Measurements from ENCODE around the gene MGME1. TPM values are rescaled to one million over a fixed set of nuclear protein-coding genes. Genes with fewer than 3 reads are reported as not detected.

MGME1 gene
- total and polyA plus RNA-seq, 2 experiments from 2014 or later, result 5.6 to 10.4 TPM

- H3K4me2 ChIP-seq (ENCODE audit: unreplicated experiment), result no peak overlapping the region
- H3K4me1 ChIP-seq (ENCODE audit: insufficient read depth), result no peaks in the 10 kb centered on the region
- H3K79me2 ChIP-seq (ENCODE audit: insufficient read depth), result no peaks in the 10 kb centered on the region
- no peaks in the 10 kb centered on the region for H3K9me2 ChIP-seq (ENCODE audit: insufficient read depth)
- in situ Hi-C loops (cut with MboI), result no loop called here
- H4K20me1 ChIP-seq (ENCODE audit: insufficient read depth), result no peaks in the 10 kb centered on the region
- DNase-seq, result no peak
- no peak overlapping the region for H3K9ac ChIP-seq
- H3K27ac ChIP-seq, result no peak overlapping the region
- no peak overlapping the region for H3K4me3 ChIP-seq
- TF ChIP-seq EZH2 (IDR thresholded peaks at IDR 0.05; ENCODE audit: insufficient read depth, poor library complexity, severe bottlenecking) (no peak), EZH2phosphoT487 (IDR thresholded peaks at IDR 0.05; ENCODE audit: insufficient read depth, low read depth) (no peak)
- no peaks in the 10 kb centered on the region for H3K36me3 ChIP-seq (ENCODE audit: low read depth)
- WGBS, 2 experiments (ENCODE audit: low coverage in 1 of 2, low lambda C conversion rate in 2 of 2, missing lambda C conversion rate in 2 of 2), result 62 to 72% methylated on average over 1 of the region's 1 CpG
- H3K27me3 ChIP-seq (replicated peaks; ENCODE audit: insufficient read depth), result no peaks in the 10 kb centered on the region
- no peaks in the 10 kb centered on the region for H3K9me3 ChIP-seq (ENCODE audit: low read depth)
- no peaks in the 10 kb centered on the region for H3F3A ChIP-seq (ENCODE audit: insufficient read depth)
- H2AFZ ChIP-seq, result no peak overlapping the region
These were observed 42.9 kb upstream of the MGME1 start for GRCh38 chr20:17925940-17926300.

GRCh38 chr20:17928211-17928611, 40.6 kb upstream of the MGME1 start:
- WGBS, 2 experiments (ENCODE audit: low coverage in 1 of 2, low lambda C conversion rate in 2 of 2, missing lambda C conversion rate in 2 of 2), result 86 to 89% methylated on average over 7 of the region's 7 CpGs
- H3K79me2 ChIP-seq (ENCODE audit: insufficient read depth), result no peaks in the 10 kb centered on the region
- no peak overlapping the region for H3K9ac ChIP-seq
- H3K36me3 ChIP-seq (ENCODE audit: low read depth), result no peaks in the 10 kb centered on the region
- H3K4me3 ChIP-seq, result no peak overlapping the region
- no peaks in the 10 kb centered on the region for H3K9me2 ChIP-seq (ENCODE audit: insufficient read depth)
- no peak for DNase-seq
- no peaks in the 10 kb centered on the region for H4K20me1 ChIP-seq (ENCODE audit: insufficient read depth)
- no peaks in the 10 kb centered on the region for H3K9me3 ChIP-seq (ENCODE audit: low read depth)
- in situ Hi-C loops (cut with MboI), result no loop called here
- H2AFZ ChIP-seq, result no peak overlapping the region
- no peaks in the 10 kb centered on the region for H3K27me3 ChIP-seq (replicated peaks; ENCODE audit: insufficient read depth)
- TF ChIP-seq EZH2phosphoT487 (IDR thresholded peaks at IDR 0.05; ENCODE audit: insufficient read depth, low read depth), result no peak
- TF ChIP-seq EZH2 (IDR thresholded peaks at IDR 0.05; ENCODE audit: insufficient read depth, poor library complexity, severe bottlenecking), result no peak
- H3F3A ChIP-seq (ENCODE audit: insufficient read depth), result no peaks in the 10 kb centered on the region
- no peak overlapping the region for H3K27ac ChIP-seq
- no peaks in the 10 kb centered on the region for H3K4me1 ChIP-seq (ENCODE audit: insufficient read depth)
- H3K4me2 ChIP-seq (ENCODE audit: unreplicated experiment), result no peak overlapping the region

GRCh38 chr20:17928633-17929311, 40.0 kb upstream of the MGME1 start:
- in situ Hi-C loops (cut with MboI), result no loop called here
- no peak overlapping the region for H3K9ac ChIP-seq
- H3K4me3 ChIP-seq, result no peak overlapping the region
- no peak for DNase-seq
- no peaks in the 10 kb centered on the region for H3K9me3 ChIP-seq (ENCODE audit: low read depth)
- H3K4me1 ChIP-seq (ENCODE audit: insufficient read depth), result no peaks in the 10 kb centered on the region
- no peaks in the 10 kb centered on the region for H3K27me3 ChIP-seq (replicated peaks; ENCODE audit: insufficient read depth)
- H3K36me3 ChIP-seq (ENCODE audit: low read depth), result no peaks in the 10 kb centered on the region
- H3K27ac ChIP-seq, result no peak overlapping the region
- no peak overlapping the region for H2AFZ ChIP-seq
- H3K9me2 ChIP-seq (ENCODE audit: insufficient read depth), result no peaks in the 10 kb centered on the region
- H3F3A ChIP-seq (ENCODE audit: insufficient read depth), result no peaks in the 10 kb centered on the region
- H4K20me1 ChIP-seq (ENCODE audit: insufficient read depth), result no peaks in the 10 kb centered on the region
- WGBS, 2 experiments (ENCODE audit: low coverage in 1 of 2, low lambda C conversion rate in 2 of 2, missing lambda C conversion rate in 2 of 2), result 73 to 81% methylated on average over 20 to 22 of the region's 22 CpGs
- TF ChIP-seq EZH2 (IDR thresholded peaks at IDR 0.05; ENCODE audit: insufficient read depth, poor library complexity, severe bottlenecking), result no peak
- TF ChIP-seq EZH2phosphoT487 (IDR thresholded peaks at IDR 0.05; ENCODE audit: insufficient read depth, low read depth), result no peak
- no peak overlapping the region for H3K4me2 ChIP-seq (ENCODE audit: unreplicated experiment)
- no peaks in the 10 kb centered on the region for H3K79me2 ChIP-seq (ENCODE audit: insufficient read depth)

GRCh38 chr20:17931513-17931912, 37.3 kb upstream of the MGME1 start:
- no peak overlapping the region for H3K4me3 ChIP-seq
- TF ChIP-seq EZH2phosphoT487 (IDR thresholded peaks at IDR 0.05; ENCODE audit: insufficient read depth, low read depth), result no peak
- no peak for TF ChIP-seq EZH2 (IDR thresholded peaks at IDR 0.05; ENCODE audit: insufficient read depth, poor library complexity, severe bottlenecking)
- in situ Hi-C loops (cut with MboI), result no loop called here

More at GRCh38 chr20:17931513-17931912, 37.3 kb upstream of the MGME1 start:
- Histone ChIP-seq H3F3A (ENCODE audit: insufficient read depth) (peaks cover 8% of the 10 kb centered on the region; the same call in 1 of the 2 replicates), H2AFZ (no peak overlapping the region), H3K27me3 (replicated peaks; ENCODE audit: insufficient read depth) (no peaks in the 10 kb centered on the region), H4K20me1 (ENCODE audit: insufficient read depth) (no peaks in the 10 kb centered on the region), H3K9me2 (ENCODE audit: insufficient read depth) (no peaks in the 10 kb centered on the region), H3K79me2 (ENCODE audit: insufficient read depth) (no peaks in the 10 kb centered on the region), H3K4me2 (ENCODE audit: unreplicated experiment) (no peak overlapping the region), H3K9ac (no peak overlapping the region), H3K36me3 (ENCODE audit: low read depth) (no peaks in the 10 kb centered on the region), H3K4me1 (ENCODE audit: insufficient read depth) (peaks cover 6% of the 10 kb centered on the region), H3K27ac (no peak overlapping the region), H3K9me3 (ENCODE audit: low read depth) (no peaks in the 10 kb centered on the region)
- no peak for DNase-seq
- WGBS, 2 experiments (ENCODE audit: low coverage in 1 of 2, low lambda C conversion rate in 2 of 2, missing lambda C conversion rate in 2 of 2), result 92% methylated on average over 1 of the region's 1 CpG
